ENCODE results near the gene DTD1.

DTD1 gene

DNA sequence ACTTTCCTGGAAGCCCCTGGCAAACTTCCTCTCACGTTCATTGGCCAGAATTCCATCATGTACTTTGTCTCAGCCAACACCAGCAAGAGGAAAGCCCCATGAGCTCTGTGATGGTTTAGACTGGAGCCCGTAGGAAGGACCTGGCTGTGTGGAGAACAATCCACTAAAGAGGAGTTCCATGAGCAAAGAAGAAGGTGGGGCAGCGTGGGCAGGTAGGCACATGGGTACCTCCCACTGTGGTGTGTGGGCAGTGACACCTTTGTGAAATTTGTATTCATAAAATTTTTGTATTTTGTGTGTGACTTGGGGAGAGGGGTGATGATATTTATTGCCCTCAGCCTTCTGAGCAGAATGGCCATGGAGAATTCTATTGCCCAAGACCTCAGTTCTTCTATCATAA lies 136.2 kb downstream of the DTD1 start:
- no peaks in the 10 kb centered on the region for H3K9me2 ChIP-seq (replicated peaks; ENCODE audit: control insufficient read depth, low read length)
- TF ChIP-seq EZH2phosphoT487 (IDR thresholded peaks at IDR 0.05; ENCODE audit: borderline replicate concordance, low read length): no peak
- TF ChIP-seq, protein P1, sequence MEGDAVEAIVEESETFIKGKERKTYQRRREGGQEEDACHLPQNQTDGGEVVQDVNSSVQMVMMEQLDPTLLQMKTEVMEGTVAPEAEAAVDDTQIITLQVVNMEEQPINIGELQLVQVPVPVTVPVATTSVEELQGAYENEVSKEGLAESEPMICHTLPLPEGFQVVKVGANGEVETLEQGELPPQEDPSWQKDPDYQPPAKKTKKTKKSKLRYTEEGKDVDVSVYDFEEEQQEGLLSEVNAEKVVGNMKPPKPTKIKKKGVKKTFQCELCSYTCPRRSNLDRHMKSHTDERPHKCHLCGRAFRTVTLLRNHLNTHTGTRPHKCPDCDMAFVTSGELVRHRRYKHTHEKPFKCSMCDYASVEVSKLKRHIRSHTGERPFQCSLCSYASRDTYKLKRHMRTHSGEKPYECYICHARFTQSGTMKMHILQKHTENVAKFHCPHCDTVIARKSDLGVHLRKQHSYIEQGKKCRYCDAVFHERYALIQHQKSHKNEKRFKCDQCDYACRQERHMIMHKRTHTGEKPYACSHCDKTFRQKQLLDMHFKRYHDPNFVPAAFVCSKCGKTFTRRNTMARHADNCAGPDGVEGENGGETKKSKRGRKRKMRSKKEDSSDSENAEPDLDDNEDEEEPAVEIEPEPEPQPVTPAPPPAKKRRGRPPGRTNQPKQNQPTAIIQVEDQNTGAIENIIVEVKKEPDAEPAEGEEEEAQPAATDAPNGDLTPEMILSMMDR (IDR thresholded peaks at IDR 0.05; ENCODE audit: low read depth, low read length, poor library complexity, severe bottlenecking): no peak
- H3K79me2 ChIP-seq (ENCODE audit: control insufficient read depth, low read length): no peaks in the 10 kb centered on the region
- H3K4me2 ChIP-seq (ENCODE audit: low read length): no peak overlapping the region
- no peak overlapping the region for H3K4me3 ChIP-seq (ENCODE audit: low read length)
- H3F3A ChIP-seq (ENCODE audit: control insufficient read depth, insufficient read depth): no peaks in the 10 kb centered on the region
- H3K27me3 ChIP-seq (ENCODE audit: control insufficient read depth, low read length): no peaks in the 10 kb centered on the region
- no peaks in the 10 kb centered on the region for H4K20me1 ChIP-seq (ENCODE audit: control insufficient read depth, insufficient read depth, low read depth, low read length)
- no peak overlapping the region for H3K27ac ChIP-seq (ENCODE audit: low read depth, low read length)
- H3K36me3 ChIP-seq (ENCODE audit: control insufficient read depth, low read length): no peaks in the 10 kb centered on the region
- no peaks in the 10 kb centered on the region for H3K9me3 ChIP-seq (ENCODE audit: control insufficient read depth, insufficient read depth, low read length)
- peaks cover 15% of the 10 kb centered on the region for H3K4me1 ChIP-seq (ENCODE audit: control insufficient read depth, low read length)

DNA sequence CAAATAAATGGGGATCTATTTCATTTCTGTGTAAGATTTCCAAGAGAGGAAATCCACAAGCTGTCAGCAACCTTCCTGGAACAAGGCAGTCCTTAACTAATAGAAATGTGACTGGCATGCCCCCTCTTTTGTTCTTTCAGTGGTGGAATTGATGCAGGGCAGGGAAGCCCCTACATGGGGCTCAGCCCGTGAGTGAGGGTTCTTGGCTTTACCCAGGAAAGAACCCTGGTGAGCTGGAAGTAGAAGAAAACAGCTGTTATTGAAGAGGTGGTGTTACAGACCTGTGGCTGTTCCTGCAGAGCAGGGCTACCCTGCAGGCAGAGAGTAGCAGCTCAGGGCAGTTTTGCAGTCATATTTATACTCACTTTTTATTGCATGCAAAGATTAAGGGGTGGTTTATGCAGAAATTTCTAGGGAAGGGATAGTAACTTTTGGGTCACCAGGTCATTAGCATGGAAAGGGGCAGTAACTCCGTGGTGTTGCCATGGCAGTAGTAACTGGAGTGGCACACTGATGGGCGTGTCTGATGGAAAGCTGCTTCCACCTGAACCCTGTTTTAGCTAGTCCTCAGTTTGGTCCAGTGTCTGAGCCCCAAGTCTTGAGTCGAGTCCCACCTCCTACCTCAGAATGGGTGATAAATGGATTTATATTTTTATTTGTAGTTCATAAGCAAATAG lies 137.1 kb downstream of the DTD1 start:
- Histone ChIP-seq H3K27ac (ENCODE audit: low read depth, low read length) (no peak overlapping the region), H3K4me1 (ENCODE audit: control insufficient read depth, low read length) (peaks cover 20% of the 10 kb centered on the region), H3K79me2 (ENCODE audit: control insufficient read depth, low read length) (no peaks in the 10 kb centered on the region), H3K4me2 (ENCODE audit: low read length) (no peak overlapping the region), H3K36me3 (ENCODE audit: control insufficient read depth, low read length) (no peaks in the 10 kb centered on the region), H4K20me1 (ENCODE audit: control insufficient read depth, insufficient read depth, low read depth, low read length) (no peaks in the 10 kb centered on the region), H3K4me3 (ENCODE audit: low read length) (no peak overlapping the region), H3K27me3 (ENCODE audit: control insufficient read depth, low read length) (no peaks in the 10 kb centered on the region), H3F3A (ENCODE audit: control insufficient read depth, insufficient read depth) (no peaks in the 10 kb centered on the region), H3K9me3 (ENCODE audit: control insufficient read depth, insufficient read depth, low read length) (no peaks in the 10 kb centered on the region), H3K9me2 (replicated peaks; ENCODE audit: control insufficient read depth, low read length) (no peaks in the 10 kb centered on the region)
- TF ChIP-seq, protein P1 (IDR thresholded peaks at IDR 0.05; ENCODE audit: low read depth, low read length, poor library complexity, severe bottlenecking): no peak
- TF ChIP-seq EZH2phosphoT487 (IDR thresholded peaks at IDR 0.05; ENCODE audit: borderline replicate concordance, low read length): no peak

DNA sequence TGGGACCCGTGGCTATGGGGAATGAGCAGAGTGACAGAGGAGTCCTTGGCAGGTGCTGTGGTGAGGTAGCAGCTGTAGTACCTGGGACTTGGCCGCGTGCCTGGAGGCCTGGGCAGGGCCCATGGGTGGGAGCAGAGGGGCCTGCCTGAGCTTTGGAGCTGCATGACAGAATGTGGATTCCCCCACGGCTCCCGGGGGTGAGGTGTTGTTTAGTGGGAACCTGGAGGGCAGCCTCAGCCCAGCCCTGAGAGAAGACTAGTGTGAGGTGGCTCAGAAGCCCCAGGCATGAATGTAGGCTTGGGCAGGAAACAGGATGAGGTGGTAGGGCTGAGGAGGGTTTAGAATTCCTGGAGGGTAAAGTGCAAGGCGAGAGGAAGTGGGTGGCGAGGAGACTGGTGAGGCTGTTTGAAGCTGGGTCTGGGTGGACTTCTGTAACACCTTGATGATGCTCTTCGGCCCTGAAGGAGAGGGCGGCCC lies 139.2 kb downstream of the DTD1 start:
- Histone ChIP-seq H4K20me1 (ENCODE audit: control insufficient read depth, insufficient read depth, low read depth, low read length) (no peaks in the 10 kb centered on the region), H3K36me3 (ENCODE audit: control insufficient read depth, low read length) (no peaks in the 10 kb centered on the region), H3K79me2 (ENCODE audit: control insufficient read depth, low read length) (no peaks in the 10 kb centered on the region), H3K9me3 (ENCODE audit: control insufficient read depth, insufficient read depth, low read length) (no peaks in the 10 kb centered on the region), H3K4me2 (ENCODE audit: low read length) (no peak overlapping the region), H3K4me1 (ENCODE audit: control insufficient read depth, low read length) (peaks cover 20% of the 10 kb centered on the region), H3K27ac (ENCODE audit: low read depth, low read length) (no peak overlapping the region), H3F3A (ENCODE audit: control insufficient read depth, insufficient read depth) (no peaks in the 10 kb centered on the region), H3K4me3 (ENCODE audit: low read length) (no peak overlapping the region), H3K27me3 (ENCODE audit: control insufficient read depth, low read length) (no peaks in the 10 kb centered on the region), H3K9me2 (replicated peaks; ENCODE audit: control insufficient read depth, low read length) (no peaks in the 10 kb centered on the region)
- TF ChIP-seq, protein P1 (IDR thresholded peaks at IDR 0.05; ENCODE audit: low read depth, low read length, poor library complexity, severe bottlenecking): no peak
- no peak for TF ChIP-seq EZH2phosphoT487 (IDR thresholded peaks at IDR 0.05; ENCODE audit: borderline replicate concordance, low read length)

Data from DOHH2 (cell line).